ENCODE data around the gene NPHS2. TPM values are rescaled to one million over a fixed set of nuclear protein-coding genes. Genes with fewer than 3 reads are reported as not detected.
"Not testable (repeated sequence)": the region's sequence is repeated elsewhere in the genome, so short reads cannot be mapped to it uniquely, and the experiment has no call there.

Gene NPHS2
- polyA plus RNA-seq, 4 donors, result 0.03 to 0.54 (median 0.14) TPM

- WGBS, 3 donors, result 78 to 90% (median 87%) methylated on average over 8 of the region's 8 CpGs
- no peak overlapping the region for H3K4me3 ChIP-seq (ENCODE audit: low read depth in 1 of 3, low read length in 3 of 3)
- no peaks in the 10 kb centered on the region for H3K36me3 ChIP-seq (ENCODE audit: control insufficient read depth in 3 of 3, insufficient read depth in 2 of 3, low read depth in 1 of 3, low read length in 3 of 3)
- FAIRE-seq, result no peak
- no peak overlapping the region for H3K27ac ChIP-seq (ENCODE audit: low read depth in 1 of 3, low read length in 2 of 3)
- H3K27me3 ChIP-seq (ENCODE audit: control insufficient read depth in 3 of 3, insufficient read depth in 3 of 3, low read length in 3 of 3), result no peaks in the 10 kb centered on the region
- no peaks in the 10 kb centered on the region for H3K4me1 ChIP-seq (ENCODE audit: control insufficient read depth in 3 of 3, insufficient read depth in 2 of 3, low read depth in 1 of 3, low read length in 2 of 3)
- no peak for DNase-seq
- no peaks in the 10 kb centered on the region for H3K9me3 ChIP-seq (ENCODE audit: control insufficient read depth in 2 of 2, insufficient read depth in 1 of 2, low read depth in 1 of 2, low read length in 1 of 2)
Measured at GRCh38 chr1:179529482-179530195, 46.1 kb downstream of the NPHS2 start.

GRCh38 chr1:179518544-179518943 is 57.2 kb downstream of the NPHS2 start:
- not testable (repeated sequence) for H3K9me3 ChIP-seq (ENCODE audit: control insufficient read depth in 2 of 2, insufficient read depth in 1 of 2, low read depth in 1 of 2, low read length in 1 of 2); FAIRE-seq; H3K27ac ChIP-seq (ENCODE audit: low read depth in 1 of 3, low read length in 2 of 3); H3K36me3 ChIP-seq (ENCODE audit: control insufficient read depth in 3 of 3, insufficient read depth in 2 of 3, low read depth in 1 of 3, low read length in 3 of 3); H3K4me1 ChIP-seq (ENCODE audit: control insufficient read depth in 3 of 3, insufficient read depth in 2 of 3, low read depth in 1 of 3, low read length in 2 of 3); H3K27me3 ChIP-seq (ENCODE audit: control insufficient read depth in 3 of 3, insufficient read depth in 3 of 3, low read length in 3 of 3); DNase-seq; H3K4me3 ChIP-seq (ENCODE audit: low read depth in 1 of 3, low read length in 3 of 3)
- WGBS, 3 donors, result 88 to 97% (median 96%) methylated on average over 1 of the region's 1 CpG

- no peak for FAIRE-seq
Measured at GRCh38 chr1:179516976-179517705, 58.6 kb downstream of the NPHS2 start.

GRCh38 chr1:179510038-179510437 is 65.7 kb downstream of the NPHS2 start:
- DNase-seq, result no peak
- Histone ChIP-seq H3K4me3 (ENCODE audit: low read depth in 1 of 3, low read length in 3 of 3) (no peak overlapping the region), H3K4me1 (ENCODE audit: control insufficient read depth in 3 of 3, insufficient read depth in 2 of 3, low read depth in 1 of 3, low read length in 2 of 3) (no peaks in the 10 kb centered on the region), H3K36me3 (ENCODE audit: control insufficient read depth in 3 of 3, insufficient read depth in 2 of 3, low read depth in 1 of 3, low read length in 3 of 3) (no peaks in the 10 kb centered on the region), H3K27me3 (ENCODE audit: control insufficient read depth in 3 of 3, insufficient read depth in 3 of 3, low read length in 3 of 3) (no peaks in the 10 kb centered on the region), H3K9me3 (ENCODE audit: control insufficient read depth in 2 of 2, insufficient read depth in 1 of 2, low read depth in 1 of 2, low read length in 1 of 2) (no peaks in the 10 kb centered on the region), H3K27ac (ENCODE audit: low read depth in 1 of 3, low read length in 2 of 3) (no peak overlapping the region)
- FAIRE-seq, result no peak
- 33 to 46% (median 36%) methylated on average over 2 of the region's 2 CpGs for whole genome bisulfite sequencing, 3 donors

More at GRCh38 chr1:179516976-179517705, 58.6 kb downstream of the NPHS2 start:
- no peaks in the 10 kb centered on the region for H3K9me3 ChIP-seq (ENCODE audit: control insufficient read depth in 2 of 2, insufficient read depth in 1 of 2, low read depth in 1 of 2, low read length in 1 of 2)
- no peaks in the 10 kb centered on the region for H3K36me3 ChIP-seq (ENCODE audit: control insufficient read depth in 3 of 3, insufficient read depth in 2 of 3, low read depth in 1 of 3, low read length in 3 of 3)
- WGBS, 3 donors, result 16 to 56% (median 27%) methylated on average over 11 of the region's 11 CpGs
- peaks cover 0 to 1% (median 0%) of the 10 kb centered on the region in 3 donors for H3K4me1 ChIP-seq (ENCODE audit: control insufficient read depth in 3 of 3, insufficient read depth in 2 of 3, low read depth in 1 of 3, low read length in 2 of 3)
- DNase-seq, result peak; percentile 2 to 87
- peak overlapping the region in 1 of 3 donors; percentile 88 for H3K27ac ChIP-seq (ENCODE audit: low read depth in 1 of 3, low read length in 2 of 3)
- H3K27me3 ChIP-seq (ENCODE audit: control insufficient read depth in 3 of 3, insufficient read depth in 3 of 3, low read length in 3 of 3), result no peaks in the 10 kb centered on the region
- H3K4me3 ChIP-seq (ENCODE audit: low read depth in 1 of 3, low read length in 3 of 3), result no peak overlapping the region

GRCh38 chr1:179509384-179509783 is 66.4 kb downstream of the NPHS2 start:
- no peak for DNase-seq
- H3K27me3 ChIP-seq (ENCODE audit: control insufficient read depth in 3 of 3, insufficient read depth in 3 of 3, low read length in 3 of 3), result no peaks in the 10 kb centered on the region
- no peaks in the 10 kb centered on the region for H3K9me3 ChIP-seq (ENCODE audit: control insufficient read depth in 2 of 2, insufficient read depth in 1 of 2, low read depth in 1 of 2, low read length in 1 of 2)
- no peaks in the 10 kb centered on the region for H3K4me1 ChIP-seq (ENCODE audit: control insufficient read depth in 3 of 3, insufficient read depth in 2 of 3, low read depth in 1 of 3, low read length in 2 of 3)
- no peaks in the 10 kb centered on the region for H3K36me3 ChIP-seq (ENCODE audit: control insufficient read depth in 3 of 3, insufficient read depth in 2 of 3, low read depth in 1 of 3, low read length in 3 of 3)
- FAIRE-seq, result no peak
- 79 to 82% (median 82%) methylated on average over 4 of the region's 4 CpGs for WGBS, 3 donors
- H3K4me3 ChIP-seq (ENCODE audit: low read depth in 1 of 3, low read length in 3 of 3), result no peak overlapping the region
- H3K27ac ChIP-seq (ENCODE audit: low read depth in 1 of 3, low read length in 2 of 3), result no peak overlapping the region

DNA sequence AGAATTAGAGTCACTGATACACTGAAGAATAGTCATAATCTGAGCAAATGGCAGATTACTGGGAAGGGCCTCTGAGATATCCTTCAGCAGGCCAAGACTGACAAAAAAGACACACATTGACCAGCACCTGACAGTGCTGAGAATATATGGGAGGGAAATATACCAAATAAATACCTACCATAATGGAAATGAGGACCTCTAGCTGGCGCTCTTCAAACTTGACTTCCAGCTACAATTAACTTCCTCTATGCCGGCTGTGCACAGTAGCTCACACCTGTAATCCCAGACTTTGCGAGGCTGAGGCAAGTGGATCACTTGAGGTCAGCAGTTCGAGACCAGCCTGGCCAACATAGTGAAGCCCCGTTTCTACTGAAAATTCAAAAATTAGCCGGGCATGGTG is 69.5 kb downstream of the NPHS2 start:
- WGBS, 3 donors, result 89 to 95% (median 89%) methylated on average over 6 of the region's 6 CpGs
- FAIRE-seq, result no peak
- no peaks in the 10 kb centered on the region for H3K27me3 ChIP-seq (ENCODE audit: control insufficient read depth in 3 of 3, insufficient read depth in 3 of 3, low read length in 3 of 3)
- no peak for DNase-seq
- no peaks in the 10 kb centered on the region for H3K4me1 ChIP-seq (ENCODE audit: control insufficient read depth in 3 of 3, insufficient read depth in 2 of 3, low read depth in 1 of 3, low read length in 2 of 3)
- no peak overlapping the region for H3K4me3 ChIP-seq (ENCODE audit: low read depth in 1 of 3, low read length in 3 of 3)
- H3K36me3 ChIP-seq (ENCODE audit: control insufficient read depth in 3 of 3, insufficient read depth in 2 of 3, low read depth in 1 of 3, low read length in 3 of 3), result no peaks in the 10 kb centered on the region
- no peak overlapping the region for H3K27ac ChIP-seq (ENCODE audit: low read depth in 1 of 3, low read length in 2 of 3)
- no peaks in the 10 kb centered on the region for H3K9me3 ChIP-seq (ENCODE audit: control insufficient read depth in 2 of 2, insufficient read depth in 1 of 2, low read depth in 1 of 2, low read length in 1 of 2)

Other genes with a start within 250 kb of the NPHS2 start
- gene AXDND1, start 210.0 kb downstream of the NPHS2 start, polyA plus RNA-seq, result 10 to 100 TPM in 1 of 4 donors, 1 to 10 TPM in 2, under 1 TPM in 1; 0.22 to 28.0 (median 6.7) TPM
- gene TDRD5, start 15.9 kb upstream of the NPHS2 start, polyA plus RNA-seq, result 1 to 10 TPM in 1 of 4 donors, under 1 TPM in 3; 0.24 to 1.1 (median 0.42) TPM
- 1 to 10 TPM in 1 of 4 donors, under 1 TPM in 2, not detected in 1; 0.27 to 1.6 (median 0.53) TPM for gene FAM163A, start 167.3 kb upstream of the NPHS2 start, polyA plus RNA-seq